K562 (cell line): Measurements from ENCODE around the gene APPL2. TPM values are rescaled to one million over a fixed set of nuclear protein-coding genes. Genes with fewer than 3 reads are reported as not detected.

ENCODE experiments used
- CHCHD3 ChIP-seq: fragments of 250-450 bp; sonication (Bioruptor Pico); IDR thresholded peaks from 2 replicates; pipeline ENCODE4 v2.1.2; 2022; ENCODE audit warnings: mild to moderate bottlenecking
- CHD2 ChIP-seq: IDR thresholded peaks from 2 replicates; pipeline ENCODE4 v1.6.1; 2011; ENCODE audit warnings: low read depth, low read length
- COPS2 ChIP-seq: fragments of 450-650 bp; conservative IDR thresholded peaks from 2 replicates; pipeline ENCODE4 v1.6.1; 2016; ENCODE audit warnings: mild to moderate bottlenecking, moderate library complexity
- ETV1 ChIP-seq: fragments of 450-650 bp; conservative IDR thresholded peaks from 2 replicates; pipeline ENCODE4 v1.6.1; 2016; ENCODE audit warnings: missing genetic modification characterization, control low read depth, low read depth, missing compliant biosample characterization
- FOXJ2 ChIP-seq: fragments of 200-800 bp; sonication (Bioruptor generic); IDR thresholded peaks from 2 replicates; pipeline ENCODE4 v1.6.1; 2016; ENCODE audit warnings: missing genetic modification characterization, missing compliant biosample characterization
- HEY1 ChIP-seq: fragments of 250-450 bp; sonication (Bioruptor Pico); IDR thresholded peaks from 2 replicates; pipeline ENCODE4 v1.5.0; 2020; ENCODE audit warnings: mild to moderate bottlenecking, moderate library complexity, borderline replicate concordance
- MECOM ChIP-seq: fragments of 250-450 bp; sonication (Bioruptor Pico); IDR thresholded peaks from 2 replicates; pipeline ENCODE4 v1.8.0; 2022; ENCODE audit warnings: inconsistent platforms
- NFRKB ChIP-seq: fragments of 450-650 bp; IDR thresholded peaks from 2 replicates; pipeline ENCODE4 v1.6.1; 2016; ENCODE audit warnings: low read depth
- PTBP1 ChIP-seq: fragments of 200-400 bp; formaldehyde crosslinking; IDR thresholded peaks from 2 replicates; pipeline ENCODE4 v1.6.1; 2017; ENCODE audit warnings: low read depth, low read length
- RBM22 ChIP-seq: fragments of 200-400 bp; formaldehyde crosslinking; IDR thresholded peaks from 2 replicates; pipeline ENCODE4 v1.6.1; 2018; ENCODE audit warnings: low read length, low read depth; ENCODE audit not compliant: poor library complexity, severe bottlenecking
- SIRT6 ChIP-seq: IDR thresholded peaks from one replicate; pipeline ENCODE4 v1.6.1; 2012; ENCODE audit warnings: low read depth, mild to moderate bottlenecking, control low read depth, inconsistent platforms, low read length, moderate library complexity
- SMARCC2 ChIP-seq: fragments of 450-650 bp; IDR thresholded peaks from 2 replicates; pipeline ENCODE4 v1.6.1; 2017; ENCODE audit warnings: antibody characterized with exemption, moderate library complexity, mild to moderate bottlenecking, low read depth
- SUPT5H ChIP-seq: fragments of 450-650 bp; IDR thresholded peaks from 2 replicates; pipeline ENCODE4 v1.6.1; 2016
- TRIM24 ChIP-seq, 2 experiments: fragments of 450-650 bp; IDR thresholded peaks; 2 replicates each; pipeline ENCODE4 v1.6.1; 2016
- YY1 ChIP-seq, 3 experiments: IDR thresholded peaks; 2 replicates each; pipeline ENCODE4 v1.6.1; 2011; ENCODE audit warnings: low read length in 2 of 3, mild to moderate bottlenecking in 2 of 3, moderate library complexity in 2 of 3, borderline replicate concordance in 1 of 3, control low read depth in 1 of 3, low read depth in 1 of 3; ENCODE audit not compliant: insufficient read depth in 3 of 3, insufficient replicate concordance in 2 of 3, control insufficient read depth in 1 of 3, insufficient read length in 1 of 3; ENCODE audit errors: extremely low read depth in 1 of 3
- ZBTB8A ChIP-seq: fragments of 450-650 bp; IDR thresholded peaks from 2 replicates; pipeline ENCODE4 v1.6.1; 2018; ENCODE audit warnings: mild to moderate bottlenecking, moderate library complexity; ENCODE audit not compliant: partially characterized antibody
- ZNF277 ChIP-seq: fragments of 250-450 bp; sonication (Bioruptor Pico); IDR thresholded peaks from 2 replicates; pipeline ENCODE4 v1.8.0; 2022; ENCODE audit warnings: inconsistent platforms, mild to moderate bottlenecking, moderate library complexity, borderline replicate concordance
- ZNF57 ChIP-seq: fragments of 450-650 bp; formaldehyde crosslinking; IDR thresholded peaks from 2 replicates; pipeline ENCODE4 v1.4.0; 2020; ENCODE audit warnings: mild to moderate bottlenecking, moderate library complexity
- ZNF584 ChIP-seq: fragments of 200-800 bp; sonication (Bioruptor generic); IDR thresholded peaks from 2 replicates; pipeline ENCODE4 v1.6.1; 2016; ENCODE audit warnings: low read depth, mild to moderate bottlenecking, missing genetic modification characterization, missing compliant biosample characterization
- ZNF668 ChIP-seq: fragments of 250-450 bp; sonication (Bioruptor Pico); IDR thresholded peaks from 2 replicates; pipeline ENCODE4 v1.8.0; 2022; ENCODE audit warnings: mild to moderate bottlenecking, inconsistent platforms
- polyA plus RNA-seq, 8 experiments: library from polyadenylated mRNA; depleted of rRNA in 4 of 8; stranded (reverse) in 5 of 8; unstranded in 3 of 8; fragments of >200 nt; fragmentation: Nextera tagmentation in 2 of 8; fragmentation: Illumina TruSeq in 1 of 8; extraction: Ambion mirVana in 2 of 8; extraction: Trizol in 1 of 8; gene quantifications; 2 replicates each; pipeline versions ENCODE4 v1.2.1 to v1.2.3, GENCODE V29; 2011 to 2014; ENCODE audit warnings: inconsistent platforms in 1 of 8, missing spikeins in 1 of 8
- total RNA-seq, 7 experiments: library from RNA; depleted of rRNA in 6 of 7; stranded (reverse); fragments of >200 nt in 6 of 7; fragmentation: Illumina TruSeq in 2 of 7; extraction: Trizol in 2 of 7; gene quantifications; 2 replicates each; pipeline versions ENCODE4 v1.2.1 to v1.2.3, GENCODE V29; 2011 to 2021; ENCODE audit warnings: low replicate concordance in 1 of 7
- TF ChIP-seq, protein P1 (sequence below): IDR thresholded peaks from 3 replicates; pipeline ENCODE4 v1.6.1; 2011; ENCODE audit warnings: borderline replicate concordance, mild to moderate bottlenecking; ENCODE audit not compliant: insufficient read length, insufficient read depth
- TF ChIP-seq, protein P2 (sequence below), 2 experiments: fragments of 450-650 bp in 1 of 2; IDR thresholded peaks; 2 replicates each; pipeline ENCODE4 v1.6.1; 2011 to 2017; ENCODE audit warnings: low read depth in 2 of 2, antibody characterized with exemption in 1 of 2, borderline replicate concordance in 1 of 2, low read length in 1 of 2, mild to moderate bottlenecking in 1 of 2, mixed read lengths in 1 of 2; ENCODE audit not compliant: control insufficient read depth in 1 of 2

APPL2 gene
- total and polyA plus RNA-seq, 9 of the 15 experiments (the other 6 are each of a cell fraction or from before 2014, with no cell fraction given): 2.1 to 14.4 (median 8.2) TPM

DNA sequence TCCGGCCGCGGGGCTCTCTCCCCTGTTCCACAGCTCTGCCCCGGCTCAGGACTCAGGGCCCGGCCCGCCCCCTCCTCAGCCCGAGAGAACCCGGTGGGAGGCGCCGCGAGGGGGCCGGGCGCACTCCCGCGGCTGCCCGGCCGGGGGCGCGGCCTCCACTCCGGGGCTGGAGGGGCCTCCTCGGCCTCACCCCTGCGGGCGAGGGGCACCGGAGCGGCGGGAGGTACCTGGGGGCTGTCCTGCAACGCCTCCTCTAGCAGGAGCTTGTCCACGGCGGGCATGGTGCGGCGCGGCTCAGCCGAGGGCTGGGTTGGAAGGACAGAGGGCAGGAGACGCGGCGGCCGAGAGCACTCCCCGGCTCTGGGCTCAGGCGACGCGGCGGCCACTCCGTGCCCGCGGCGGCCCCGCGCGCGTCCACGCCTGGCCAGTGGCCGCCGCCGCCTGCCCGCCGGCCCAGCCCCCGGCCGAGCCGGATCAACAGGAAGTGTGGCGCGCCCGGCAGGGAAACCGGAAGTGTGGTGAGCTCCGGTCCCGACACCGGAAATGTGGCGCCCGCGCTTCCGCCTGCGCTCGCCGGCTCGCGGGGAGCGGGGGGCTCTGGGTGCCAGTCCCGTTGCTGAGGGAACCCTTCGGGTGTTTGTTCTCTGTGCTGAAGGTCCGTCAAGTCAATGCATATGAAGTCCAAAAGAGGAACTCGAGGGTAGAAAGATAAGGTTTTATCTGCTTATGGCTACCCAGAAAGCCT is at the start of gene APPL2 (continued):
- TF ChIP-seq ZNF277 (CRISPR knock-in tag) (no peak), ZNF57 (CRISPR knock-in tag) (no peak), ZNF668 (CRISPR knock-in tag) (no peak), COPS2 (no peak), ZNF584 (CRISPR knock-in tag) (0 out of 2 replicates have a peak, but pooled peaks have one; percentile 35), FOXJ2 (tag) (no peak), CHCHD3 (CRISPR knock-in tag) (no peak), CHD2 (no peak), ETV1 (peak; percentile 87), ZBTB8A (no peak), PTBP1 (no peak), YY1 (IDR thresholded peaks at IDR 0.05; ENCODE audit: borderline replicate concordance in 1 of 3, control insufficient read depth in 1 of 3, extremely low read depth in 1 of 3, insufficient read depth in 3 of 3, insufficient read length in 1 of 3, insufficient replicate concordance in 2 of 3, low read depth in 1 of 3, low read length in 2 of 3) (peak in 1 of 3 experiments; percentile 44), SUPT5H (peak; percentile 78), NFRKB (no peak), RBM22 (no peak), MECOM (CRISPR knock-in tag) (peak; percentile 44; the same call in 1 of the 2 replicates), HEY1 (CRISPR knock-in tag) (no peak), SIRT6 (no peak), TRIM24 (IDR thresholded peaks at IDR 0.05) (no peak), SMARCC2 (no peak; the same call in 1 of the 2 replicates)
- TF ChIP-seq, protein P1, sequence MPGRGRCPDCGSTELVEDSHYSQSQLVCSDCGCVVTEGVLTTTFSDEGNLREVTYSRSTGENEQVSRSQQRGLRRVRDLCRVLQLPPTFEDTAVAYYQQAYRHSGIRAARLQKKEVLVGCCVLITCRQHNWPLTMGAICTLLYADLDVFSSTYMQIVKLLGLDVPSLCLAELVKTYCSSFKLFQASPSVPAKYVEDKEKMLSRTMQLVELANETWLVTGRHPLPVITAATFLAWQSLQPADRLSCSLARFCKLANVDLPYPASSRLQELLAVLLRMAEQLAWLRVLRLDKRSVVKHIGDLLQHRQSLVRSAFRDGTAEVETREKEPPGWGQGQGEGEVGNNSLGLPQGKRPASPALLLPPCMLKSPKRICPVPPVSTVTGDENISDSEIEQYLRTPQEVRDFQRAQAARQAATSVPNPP: no peak
- TF ChIP-seq, protein P2, sequence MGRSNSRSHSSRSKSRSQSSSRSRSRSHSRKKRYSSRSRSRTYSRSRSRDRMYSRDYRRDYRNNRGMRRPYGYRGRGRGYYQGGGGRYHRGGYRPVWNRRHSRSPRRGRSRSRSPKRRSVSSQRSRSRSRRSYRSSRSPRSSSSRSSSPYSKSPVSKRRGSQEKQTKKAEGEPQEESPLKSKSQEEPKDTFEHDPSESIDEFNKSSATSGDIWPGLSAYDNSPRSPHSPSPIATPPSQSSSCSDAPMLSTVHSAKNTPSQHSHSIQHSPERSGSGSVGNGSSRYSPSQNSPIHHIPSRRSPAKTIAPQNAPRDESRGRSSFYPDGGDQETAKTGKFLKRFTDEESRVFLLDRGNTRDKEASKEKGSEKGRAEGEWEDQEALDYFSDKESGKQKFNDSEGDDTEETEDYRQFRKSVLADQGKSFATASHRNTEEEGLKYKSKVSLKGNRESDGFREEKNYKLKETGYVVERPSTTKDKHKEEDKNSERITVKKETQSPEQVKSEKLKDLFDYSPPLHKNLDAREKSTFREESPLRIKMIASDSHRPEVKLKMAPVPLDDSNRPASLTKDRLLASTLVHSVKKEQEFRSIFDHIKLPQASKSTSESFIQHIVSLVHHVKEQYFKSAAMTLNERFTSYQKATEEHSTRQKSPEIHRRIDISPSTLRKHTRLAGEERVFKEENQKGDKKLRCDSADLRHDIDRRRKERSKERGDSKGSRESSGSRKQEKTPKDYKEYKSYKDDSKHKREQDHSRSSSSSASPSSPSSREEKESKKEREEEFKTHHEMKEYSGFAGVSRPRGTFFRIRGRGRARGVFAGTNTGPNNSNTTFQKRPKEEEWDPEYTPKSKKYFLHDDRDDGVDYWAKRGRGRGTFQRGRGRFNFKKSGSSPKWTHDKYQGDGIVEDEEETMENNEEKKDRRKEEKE (IDR thresholded peaks at IDR 0.05; ENCODE audit: borderline replicate concordance in 1 of 2, control insufficient read depth in 1 of 2, low read depth in 2 of 2, low read length in 1 of 2): no peak
